ENCODE results near the gene SLC32A1. TPM values are rescaled to one million over a fixed set of nuclear protein-coding genes. Genes with fewer than 3 reads are reported as not detected.

The SLC32A1 gene
- total RNA-seq, 1 donor from 2014 or later = not detected

DNA sequence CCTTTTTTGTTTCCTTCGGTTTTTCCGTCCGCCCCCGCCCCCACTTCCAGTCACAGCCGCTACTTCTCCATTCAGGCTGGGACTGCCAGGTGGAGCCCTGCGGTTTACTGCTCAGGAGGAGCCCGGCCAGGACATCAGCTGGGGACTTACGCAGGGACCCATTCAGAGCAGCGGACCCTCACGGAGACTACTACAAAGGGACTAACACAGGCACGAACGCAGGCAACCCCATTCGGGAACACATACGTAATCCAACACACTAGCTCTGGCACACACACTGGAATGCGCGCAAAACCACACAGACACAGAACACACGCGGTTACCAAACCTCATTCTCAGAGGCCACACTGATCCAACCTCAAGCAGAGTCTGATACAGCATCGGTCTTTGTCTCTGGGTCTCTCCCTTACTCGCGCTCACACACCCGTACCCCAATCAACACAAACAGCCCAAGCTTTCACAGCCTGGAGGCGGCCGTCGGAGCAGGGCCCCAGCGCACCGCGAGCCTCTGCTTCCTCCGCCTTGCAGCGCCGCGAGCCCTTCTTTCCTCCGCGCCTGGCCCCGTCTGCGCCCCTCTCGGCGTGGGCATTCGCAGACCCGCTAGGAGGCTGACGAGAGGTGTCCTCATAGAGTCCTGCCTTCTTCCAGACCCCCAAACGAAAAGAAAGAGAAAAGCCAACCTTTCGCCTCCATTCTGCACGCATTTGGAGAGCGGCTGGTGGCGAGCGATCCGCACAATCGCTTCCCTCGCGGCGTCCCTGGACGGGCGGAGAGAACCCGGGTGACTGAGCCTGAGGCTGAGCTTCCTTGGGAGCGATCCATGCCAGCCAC is 1.1 kb upstream of the SLC32A1 start:
- intact Hi-C loops (cut with DNase I) = no loop called here
- no peak for DNase-seq (ENCODE audit: low spot score)

- intact Hi-C loops (cut with DNase I) = no loop called here
- no peak for DNase-seq (ENCODE audit: low spot score)
Observed at GRCh38 chr20:38724626-38725147, 401 bp downstream of the SLC32A1 start.

GRCh38 chr20:38725148-38725901 is 1.0 kb downstream of the SLC32A1 start:
- intact Hi-C loops (cut with DNase I) = no loop called here
- no peak for DNase-seq (ENCODE audit: low spot score)

DNA sequence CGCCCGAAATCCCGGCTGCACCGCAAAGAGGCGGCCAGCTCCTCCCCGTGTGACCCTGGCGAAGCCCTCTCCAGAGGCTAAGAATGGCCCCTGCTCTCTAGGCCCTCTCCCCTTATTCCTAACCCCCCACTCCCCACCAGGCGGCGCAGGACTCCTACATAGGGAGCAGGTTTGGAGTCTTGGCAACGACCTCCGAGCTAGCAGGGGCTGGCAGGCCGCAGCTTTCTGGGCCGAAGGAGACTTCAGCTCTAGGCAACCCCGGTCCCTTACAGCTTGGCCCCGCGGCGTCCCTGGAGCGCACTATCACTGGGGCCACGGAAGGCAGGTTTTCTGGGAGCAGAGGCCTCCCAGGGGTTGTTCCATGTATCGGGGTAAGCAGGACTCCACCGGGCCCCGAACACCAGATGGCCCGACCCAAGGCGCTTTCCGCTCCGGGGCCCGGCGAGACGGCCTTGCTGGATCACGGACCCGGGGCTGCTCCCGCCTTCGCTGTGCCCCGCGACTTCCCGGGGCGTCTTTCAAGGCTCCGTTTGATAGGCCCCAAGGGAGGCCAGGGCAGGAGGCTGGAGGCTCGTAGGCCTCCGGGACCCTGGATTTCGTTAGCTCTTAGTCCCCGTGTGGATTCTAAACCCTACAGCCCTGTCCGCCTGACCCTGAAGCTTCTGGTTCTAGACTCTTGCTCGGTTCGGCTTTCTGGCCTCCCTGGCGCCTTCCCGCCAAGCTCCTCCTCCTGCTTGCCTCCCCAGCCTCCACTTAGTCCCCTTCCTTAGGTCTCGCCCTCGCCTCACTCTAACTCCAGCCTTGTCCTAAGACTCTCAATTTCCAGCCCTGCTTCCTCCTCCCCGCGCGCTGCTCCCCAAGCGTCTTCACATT is 1.9 kb downstream of the SLC32A1 start:
- no peak for DNase-seq (ENCODE audit: low spot score)
- intact Hi-C loops (cut with DNase I) = no loop called here

GRCh38 chr20:38726804-38727606 is 2.7 kb downstream of the SLC32A1 start:
- intact Hi-C loops (cut with DNase I) = no loop called here
- no peak for DNase-seq (ENCODE audit: low spot score)

- DNase-seq (ENCODE audit: low spot score) = no peak
- intact Hi-C loops (cut with DNase I) = no loop called here
Observed at GRCh38 chr20:38727607-38728190, 3.4 kb downstream of the SLC32A1 start.

GRCh38 chr20:38728191-38728781 is 4.0 kb downstream of the SLC32A1 start:
- DNase-seq (ENCODE audit: low spot score) = no peak
- intact Hi-C loops (cut with DNase I) = no loop called here

- DNase-seq (ENCODE audit: low spot score) = no peak
- intact Hi-C loops (cut with DNase I) = no loop called here
Observed at GRCh38 chr20:38728911-38729642, 4.8 kb downstream of the SLC32A1 start.

- no peak for DNase-seq (ENCODE audit: low spot score)
- intact Hi-C loops (cut with DNase I) = loop anchor here (2.0 kb wide), 1 partner anchor 83 kb away; no protein-coding TSS in a partner anchor
Observed at GRCh38 chr20:38729767-38730166, 5.5 kb downstream of the SLC32A1 start.

DNA sequence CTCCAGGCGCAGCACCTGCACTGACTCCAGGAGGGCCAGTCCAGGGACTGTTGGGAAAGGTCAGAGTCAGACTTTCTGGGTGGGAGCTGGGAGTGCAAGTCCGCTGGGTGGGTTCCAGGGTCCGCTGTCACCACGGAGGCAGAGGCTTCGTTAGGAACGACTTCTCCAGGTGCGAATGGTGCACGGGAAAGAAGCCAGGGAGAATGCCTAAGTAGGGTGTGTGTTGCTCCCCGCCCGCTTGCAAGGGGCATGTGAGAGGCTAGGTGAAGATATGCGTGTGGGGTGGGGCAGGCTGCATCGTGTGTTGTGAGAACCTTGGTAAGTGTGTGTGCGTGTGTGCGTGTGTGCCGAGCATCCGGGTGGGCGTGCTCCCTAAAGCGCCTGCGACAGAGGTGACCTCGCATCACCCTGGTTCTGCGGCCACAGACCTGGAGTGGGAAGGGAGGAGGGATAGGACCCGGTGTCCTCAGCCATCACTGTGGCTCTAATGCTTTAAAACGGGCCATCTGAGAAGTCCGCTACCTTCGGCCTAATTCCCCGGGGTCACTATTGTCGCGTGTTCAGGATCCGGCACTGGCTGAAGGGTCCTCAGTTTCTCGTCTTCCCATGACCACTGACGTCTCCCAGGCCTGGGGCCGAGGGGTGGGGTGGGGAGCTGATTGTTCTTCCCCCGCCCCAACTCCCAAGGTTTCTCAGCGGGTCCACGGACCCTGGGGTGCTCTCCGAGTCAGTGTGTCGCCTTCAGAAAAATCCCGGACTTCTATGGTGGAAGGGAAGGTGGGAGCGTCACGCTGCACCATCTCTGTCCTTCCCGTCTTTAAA is 6.1 kb downstream of the SLC32A1 start:
- intact Hi-C loops (cut with DNase I) = loop anchor here (2.0 kb wide), 1 partner anchor 84 kb away; no protein-coding TSS in a partner anchor
- no peak for DNase-seq (ENCODE audit: low spot score)

DNA sequence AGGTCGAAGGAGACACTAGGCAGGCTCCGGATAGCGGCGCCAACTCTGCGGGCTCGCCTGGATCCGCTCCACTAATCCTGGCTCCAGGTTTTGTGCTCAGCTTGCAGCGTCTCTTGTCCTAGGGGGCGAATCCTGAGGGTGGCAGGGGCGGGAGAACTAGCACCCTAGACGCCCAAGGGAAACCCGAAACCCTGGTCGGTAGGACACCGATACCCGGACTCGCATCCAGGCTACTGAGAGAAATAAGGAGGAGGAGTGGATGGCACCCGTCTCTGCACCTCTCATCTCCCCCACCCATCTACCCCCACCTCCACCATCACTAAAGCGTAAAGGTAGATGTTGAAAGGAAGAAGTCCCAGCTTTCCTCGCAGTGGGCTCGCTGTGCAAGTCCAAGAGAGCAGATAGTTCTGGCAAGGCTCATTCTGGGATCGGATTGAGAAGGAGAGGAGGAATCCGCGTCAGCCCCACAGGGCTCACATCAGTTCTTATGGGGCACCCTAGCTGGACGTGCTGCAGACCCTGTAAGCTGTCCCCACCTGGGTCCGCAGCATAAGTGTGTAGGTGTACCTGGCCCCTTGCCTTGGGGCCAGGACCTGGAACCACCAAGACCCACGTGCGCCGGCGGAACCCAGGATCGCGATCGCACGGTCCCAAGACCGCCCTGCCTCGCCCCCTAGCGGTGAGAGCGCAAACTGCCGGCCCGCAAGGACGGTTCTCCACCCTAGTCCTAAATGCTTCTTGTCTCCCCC is 6.9 kb downstream of the SLC32A1 start:
- intact Hi-C loops (cut with DNase I) = loop anchor here (2.0 kb wide), 1 partner anchor 84 kb away; no protein-coding TSS in a partner anchor
- DNase-seq (ENCODE audit: low spot score) = no peak

- intact Hi-C loops (cut with DNase I) = loop anchor here (2.0 kb wide), 1 partner anchor 85 kb away; no protein-coding TSS in a partner anchor
- no peak for DNase-seq (ENCODE audit: low spot score)
Observed at GRCh38 chr20:38731738-38732113, 7.4 kb downstream of the SLC32A1 start.

DNA sequence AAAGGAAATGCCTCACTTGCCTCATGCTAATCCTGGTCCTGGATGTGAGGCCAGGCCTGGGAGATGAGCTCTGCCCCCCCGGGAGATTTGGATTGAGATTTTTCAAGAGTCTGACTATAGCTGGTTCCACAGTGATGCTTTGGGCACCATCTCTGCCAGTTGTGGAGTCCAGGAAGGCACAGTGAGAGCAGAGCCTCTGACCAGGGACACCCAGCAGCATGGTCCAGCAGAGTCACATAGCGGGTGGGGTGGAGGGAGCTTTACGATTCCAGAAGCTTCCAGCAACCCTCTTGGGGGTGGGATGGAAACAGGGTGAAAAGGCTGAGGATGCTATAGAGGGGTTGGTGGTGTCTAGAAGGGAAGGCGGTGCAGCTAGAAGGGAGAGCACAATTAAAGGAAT is 8.7 kb downstream of the SLC32A1 start:
- intact Hi-C loops (cut with DNase I) = no loop called here
- no peak for DNase-seq (ENCODE audit: low spot score)

- DNase-seq (ENCODE audit: low spot score) = no peak
- intact Hi-C loops (cut with DNase I) = no loop called here
Observed at GRCh38 chr20:38735172-38735571, 10.9 kb downstream of the SLC32A1 start.

DNA sequence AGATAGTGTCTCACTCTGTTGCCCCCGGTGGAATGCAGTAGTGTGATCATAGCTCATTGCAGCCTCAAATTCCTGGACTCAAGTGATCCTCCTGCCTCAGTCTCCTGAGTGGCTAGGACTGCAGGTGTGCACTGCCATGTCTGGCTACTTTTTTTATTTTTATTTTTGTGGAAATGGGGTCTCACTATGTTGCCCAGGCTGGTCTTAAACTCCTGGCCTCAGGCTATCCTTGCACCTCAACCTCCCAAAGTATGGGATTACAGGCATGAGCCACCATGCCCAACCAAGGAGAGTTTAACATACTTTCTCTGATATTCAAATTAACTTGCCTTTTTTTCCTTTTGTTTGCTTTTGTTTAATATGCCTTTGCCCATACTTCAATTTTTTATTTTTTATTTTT is 13.6 kb downstream of the SLC32A1 start:
- no peak for DNase-seq (ENCODE audit: low spot score)
- intact Hi-C loops (cut with DNase I) = no loop called here

DNA sequence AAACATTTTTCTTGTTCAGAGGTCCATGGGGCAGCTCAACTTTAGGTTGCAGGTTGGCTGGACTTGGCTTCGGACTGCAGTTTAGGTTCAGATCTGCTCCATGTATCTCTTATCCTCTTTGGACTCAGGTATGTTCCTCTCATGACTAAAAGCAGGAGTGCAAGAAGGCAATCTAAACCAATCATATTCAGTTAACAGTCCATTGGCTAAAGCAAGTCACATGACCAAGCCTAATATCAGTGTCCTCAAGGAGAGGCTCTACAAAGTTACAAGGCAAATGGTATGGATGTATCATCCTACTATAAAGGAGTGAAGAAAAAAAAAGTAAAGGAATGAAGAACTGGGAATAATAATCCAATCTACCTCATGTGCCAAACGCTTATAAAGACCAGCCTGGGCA is 21.5 kb downstream of the SLC32A1 start:
- no peak for DNase-seq (ENCODE audit: low spot score)
- intact Hi-C loops (cut with DNase I) = no loop called here

Data from cardiac septum (tissue), 1 donor.